Neural cell (in vitro differentiated cells): ENCODE results near the gene OTOG. TPM values are rescaled to one million over a fixed set of nuclear protein-coding genes. Genes with fewer than 3 reads are reported as not detected.

Experiments used
- H2AFZ ChIP-seq: fragments of 200-600, 300-800 bp; sonication (generic), shearing (Covaris generic); 2 replicates; pipeline ENCODE4 v1.6.0; 2014; ENCODE audit warnings: low read depth, mild to moderate bottlenecking, antibody characterized with exemption, low read length, moderate library complexity
- H3F3A ChIP-seq: fragments of 200-600 bp; shearing (Covaris generic); 2 replicates; pipeline ENCODE4 v1.6.1; 2016; ENCODE audit warnings: mild to moderate bottlenecking, moderate library complexity, mixed read lengths, antibody characterized with exemption, low read length; ENCODE audit not compliant: insufficient read depth, poor library complexity, severe bottlenecking
- H3K27ac ChIP-seq: fragments of 200-600, 300-800 bp; sonication (generic), shearing (Covaris generic); 2 replicates; pipeline ENCODE4 v1.5.1; 2014; ENCODE audit warnings: mild to moderate bottlenecking, low read length, moderate library complexity
- H3K27me3 ChIP-seq: fragments of 300-800, 200-600 bp; sonication (generic), shearing (Covaris generic); 2 replicates; pipeline ENCODE4 v1.6.0; 2014; ENCODE audit warnings: mild to moderate bottlenecking, low read depth, low read length, moderate library complexity; ENCODE audit not compliant: insufficient read depth
- H3K36me3 ChIP-seq: fragments of 300-800, 200-600 bp; sonication (generic), shearing (Covaris generic); 2 replicates; pipeline ENCODE4 v1.5.1; 2014; ENCODE audit warnings: mild to moderate bottlenecking, antibody characterized with exemption, low read length, moderate library complexity; ENCODE audit not compliant: insufficient read depth
- H3K4me2 ChIP-seq: fragments of 300-800, 200-600 bp; sonication (generic), shearing (Covaris generic); 2 replicates; pipeline ENCODE4 v1.6.0; 2014; ENCODE audit warnings: mild to moderate bottlenecking, low read length
- H3K4me3 ChIP-seq: fragments of 300-800, 200-600 bp; sonication (generic), shearing (Covaris generic); 2 replicates; pipeline ENCODE4 v1.5.1; 2014; ENCODE audit warnings: mild to moderate bottlenecking, low read length, moderate library complexity
- H3K79me2 ChIP-seq: fragments of 200-600 bp; shearing (Covaris generic); replicated peaks from 2 replicates; pipeline ENCODE4 v1.6.0; 2014; ENCODE audit warnings: mild to moderate bottlenecking, low read length, moderate library complexity; ENCODE audit not compliant: insufficient read depth
- H3K9ac ChIP-seq: fragments of 300-800, 200-600 bp; sonication (generic), shearing (Covaris generic); 2 replicates; pipeline ENCODE4 v1.6.1; 2016; ENCODE audit warnings: mild to moderate bottlenecking, low read length, mixed read lengths
- H3K9me2 ChIP-seq: fragments of 200-600 bp; shearing (Covaris generic); 2 replicates; pipeline ENCODE4 v1.6.1; 2016; ENCODE audit warnings: mild to moderate bottlenecking, low read length, mixed read lengths; ENCODE audit not compliant: insufficient read depth
- H3K9me3 ChIP-seq: fragments of 200-600, 300-800 bp; sonication (generic), shearing (Covaris generic); 2 replicates; pipeline ENCODE4 v1.6.1; 2016; ENCODE audit warnings: mild to moderate bottlenecking, mixed run types, low read length, moderate library complexity, mixed read lengths
- H4K20me1 ChIP-seq: fragments of 200-600 bp; shearing (Covaris generic); 2 replicates; pipeline ENCODE4 v1.6.1; 2016; ENCODE audit warnings: mild to moderate bottlenecking, mixed run types; ENCODE audit not compliant: insufficient read depth
- EP300 ChIP-seq: fragments of 450-650 bp; conservative IDR thresholded peaks from 2 replicates; pipeline ENCODE4 v1.6.1; 2014; ENCODE audit warnings: antibody characterized with exemption, mild to moderate bottlenecking, moderate library complexity; ENCODE audit not compliant: poor library complexity, severe bottlenecking
- EZH2 ChIP-seq: fragments of 200-600, 300-800 bp; shearing (Covaris generic), sonication (generic); IDR thresholded peaks from 2 replicates; pipeline ENCODE4 v1.6.1; 2014; ENCODE audit warnings: antibody characterized with exemption, low read length, borderline replicate concordance, mild to moderate bottlenecking; ENCODE audit not compliant: insufficient read depth, poor library complexity, severe bottlenecking
- MXI1 ChIP-seq: fragments of 450-650 bp; conservative IDR thresholded peaks from 2 replicates; pipeline ENCODE4 v1.6.1; 2014; ENCODE audit warnings: antibody characterized with exemption, mild to moderate bottlenecking; ENCODE audit not compliant: poor library complexity, severe bottlenecking
- POLR2AphosphoS5 ChIP-seq: IDR thresholded peaks from 2 replicates; pipeline ENCODE4 v1.6.1; 2012
- RAD21 ChIP-seq: fragments of 450-650 bp; conservative IDR thresholded peaks from 2 replicates; pipeline ENCODE4 v1.6.1; 2014; ENCODE audit warnings: antibody characterized with exemption, mild to moderate bottlenecking, moderate library complexity
- REST ChIP-seq: IDR thresholded peaks from 2 replicates; pipeline ENCODE4 v1.6.1; 2012; ENCODE audit warnings: borderline replicate concordance
- SMC3 ChIP-seq: fragments of 450-650 bp; conservative IDR thresholded peaks from 2 replicates; pipeline ENCODE4 v1.6.1; 2014; ENCODE audit warnings: antibody characterized with exemption, mild to moderate bottlenecking, moderate library complexity; ENCODE audit not compliant: poor library complexity
- TAF1 ChIP-seq: IDR thresholded peaks from 2 replicates; pipeline ENCODE4 v1.6.1; 2012; ENCODE audit warnings: low read depth
- polyA plus RNA-seq: library from polyadenylated mRNA; depleted of rRNA; stranded (reverse); fragments of >200 nt; gene quantifications from 2 replicates; pipeline ENCODE4 v1.2.3, GENCODE V29; 2014
- TF ChIP-seq, protein P1 (sequence below): fragments of 450-650 bp; IDR thresholded peaks from 2 replicates; pipeline ENCODE4 v1.5.1; 2014; ENCODE audit warnings: antibody characterized with exemption, mild to moderate bottlenecking, moderate library complexity; ENCODE audit not compliant: poor library complexity, severe bottlenecking

OTOG gene
- polyA plus RNA-seq, 1 donor from 2014 or later: not detected

GRCh38 chr11:17546240-17546639, 819 bp upstream of the OTOG start:
- no peaks in the 10 kb centered on the region for H3F3A ChIP-seq
- H3K4me3 ChIP-seq: no peak overlapping the region
- no peak overlapping the region for H3K4me2 ChIP-seq
- no peaks in the 10 kb centered on the region for H3K27me3 ChIP-seq
- no peaks in the 10 kb centered on the region for H3K36me3 ChIP-seq
- TF ChIP-seq TAF1 (no peak), SMC3 (no peak), RAD21 (no peak), EP300 (no peak), REST (no peak), POLR2AphosphoS5 (no peak), EZH2 (no peak), MXI1 (no peak)
- TF ChIP-seq, protein P1, sequence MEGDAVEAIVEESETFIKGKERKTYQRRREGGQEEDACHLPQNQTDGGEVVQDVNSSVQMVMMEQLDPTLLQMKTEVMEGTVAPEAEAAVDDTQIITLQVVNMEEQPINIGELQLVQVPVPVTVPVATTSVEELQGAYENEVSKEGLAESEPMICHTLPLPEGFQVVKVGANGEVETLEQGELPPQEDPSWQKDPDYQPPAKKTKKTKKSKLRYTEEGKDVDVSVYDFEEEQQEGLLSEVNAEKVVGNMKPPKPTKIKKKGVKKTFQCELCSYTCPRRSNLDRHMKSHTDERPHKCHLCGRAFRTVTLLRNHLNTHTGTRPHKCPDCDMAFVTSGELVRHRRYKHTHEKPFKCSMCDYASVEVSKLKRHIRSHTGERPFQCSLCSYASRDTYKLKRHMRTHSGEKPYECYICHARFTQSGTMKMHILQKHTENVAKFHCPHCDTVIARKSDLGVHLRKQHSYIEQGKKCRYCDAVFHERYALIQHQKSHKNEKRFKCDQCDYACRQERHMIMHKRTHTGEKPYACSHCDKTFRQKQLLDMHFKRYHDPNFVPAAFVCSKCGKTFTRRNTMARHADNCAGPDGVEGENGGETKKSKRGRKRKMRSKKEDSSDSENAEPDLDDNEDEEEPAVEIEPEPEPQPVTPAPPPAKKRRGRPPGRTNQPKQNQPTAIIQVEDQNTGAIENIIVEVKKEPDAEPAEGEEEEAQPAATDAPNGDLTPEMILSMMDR: no peak
- H3K9ac ChIP-seq: no peak overlapping the region
- H3K9me2 ChIP-seq: no peaks in the 10 kb centered on the region
- no peaks in the 10 kb centered on the region for H3K79me2 ChIP-seq
- no peaks in the 10 kb centered on the region for H4K20me1 ChIP-seq
- H3K9me3 ChIP-seq: no peaks in the 10 kb centered on the region
- no peak overlapping the region for H2AFZ ChIP-seq
- H3K27ac ChIP-seq: no peak overlapping the region

DNA sequence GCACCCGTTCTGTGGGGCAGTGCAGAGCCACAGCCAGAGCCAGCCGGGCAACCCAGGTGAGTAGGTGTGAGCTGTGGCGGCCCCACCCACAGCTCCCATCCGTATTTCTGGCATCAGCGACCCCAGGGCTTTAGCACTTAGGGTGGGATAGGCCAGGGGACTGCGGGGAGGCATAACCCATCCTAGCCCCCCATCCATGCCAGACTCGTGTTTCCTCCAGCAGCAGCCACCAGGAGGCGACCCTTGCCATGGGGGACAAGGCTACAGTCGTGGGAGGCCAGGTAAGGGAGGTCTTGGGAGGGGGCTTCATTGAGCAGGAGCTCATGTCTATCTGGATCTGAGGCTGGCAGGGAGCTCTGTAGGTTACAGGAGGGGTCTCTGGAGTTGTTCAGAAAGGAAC, 873 bp downstream of the OTOG start:
- Histone ChIP-seq H3K4me3 (no peak overlapping the region), H2AFZ (no peak overlapping the region), H3K9me2 (no peaks in the 10 kb centered on the region), H3F3A (no peaks in the 10 kb centered on the region), H3K36me3 (no peaks in the 10 kb centered on the region), H3K9me3 (no peaks in the 10 kb centered on the region), H3K4me2 (no peak overlapping the region), H3K27ac (no peak overlapping the region), H3K27me3 (no peaks in the 10 kb centered on the region), H3K9ac (no peak overlapping the region), H4K20me1 (no peaks in the 10 kb centered on the region), H3K79me2 (no peaks in the 10 kb centered on the region)
- no peak for TF ChIP-seq TAF1
- no peak for TF ChIP-seq MXI1
- no peak for TF ChIP-seq REST
- no peak for TF ChIP-seq SMC3
- TF ChIP-seq, protein P1: no peak
- TF ChIP-seq POLR2AphosphoS5: no peak
- TF ChIP-seq EZH2: no peak
- no peak for TF ChIP-seq RAD21
- TF ChIP-seq EP300: no peak
